Upper lobe of left lung (tissue), 6 donors: ENCODE results near the gene LTBP1. TPM values are rescaled to one million over a fixed set of nuclear protein-coding genes. Genes with fewer than 3 reads are reported as not detected.

Experiments
- ATAC-seq, 2 donors: fragments of 200-7000 bp; cut with Tn5 transposase; one replicate each; pipeline ENCODE4 v1.9.1; 2022; ENCODE audit warnings: mild to moderate bottlenecking in 2 of 2, moderate library complexity in 2 of 2; ENCODE audit not compliant: low FRiP score in 2 of 2
- DNase-seq, 2 donors: peaks; one replicate each; pipeline ENCODE4 v3.0.0-alpha.2; 2019 to 2020
- H3K27ac ChIP-seq, 4 donors: fragments of 200-600 bp; sonication (generic); one replicate each; pipeline ENCODE4 v1.5.1; 2016 to 2019
- H3K27me3 ChIP-seq, 4 donors: fragments of 200-600 bp; sonication (generic); one replicate each; pipeline ENCODE4 v1.5.1; 2017 to 2019
- H3K36me3 ChIP-seq, 4 donors: fragments of 200-600 bp; sonication (generic); one replicate each; pipeline ENCODE4 v1.5.1; 2016 to 2019
- H3K4me1 ChIP-seq, 4 donors: fragments of 200-600 bp; sonication (generic); one replicate each; pipeline ENCODE4 v1.5.1; 2018 to 2019
- H3K4me3 ChIP-seq, 4 donors: fragments of 200-600 bp; sonication (generic); one replicate each; pipeline ENCODE4 v1.5.1; 2017 to 2019; ENCODE audit warnings: mild to moderate bottlenecking in 2 of 4, moderate library complexity in 1 of 4
- H3K9me3 ChIP-seq, 4 donors: fragments of 200-600 bp; sonication (generic); one replicate each; pipeline ENCODE4 v1.5.1; 2018 to 2019
- CTCF ChIP-seq, 6 experiments: fragments of 450-650 bp in 4 of 6; fragments of 200-600 bp in 2 of 6; sonication (generic) in 2 of 6; IDR thresholded peaks; one replicate each; pipeline ENCODE4 v1.5.1; 2016 to 2019; ENCODE audit warnings: antibody characterized with exemption in 6 of 6
- EP300 ChIP-seq, 4 donors: sonication (generic); formaldehyde crosslinking; IDR thresholded peaks; one replicate each; pipeline ENCODE4 v1.5.1; 2017; ENCODE audit warnings: antibody characterized with exemption in 4 of 4, control low read depth in 2 of 4
- POLR2A ChIP-seq, 4 donors: fragments of 450-650 bp; IDR thresholded peaks; one replicate each; pipeline ENCODE4 v1.5.1; 2016 to 2017; ENCODE audit warnings: antibody characterized with exemption in 4 of 4, mild to moderate bottlenecking in 2 of 4
- POLR2AphosphoS5 ChIP-seq, 2 donors: sonication (generic); formaldehyde crosslinking; IDR thresholded peaks; one replicate each; pipeline ENCODE4 v1.5.1; 2017; ENCODE audit warnings: antibody characterized with exemption in 2 of 2
- WGBS, 2 donors: methylation state at CpG; one replicate each; pipeline ENCODE4 v1.1.5; 2017 to 2018; 5-methylcytosine and 5-hydroxymethylcytosine counted together
- total RNA-seq, 6 donors: library from RNA; depleted of rRNA in 4 of 6; stranded (reverse); fragments of >200 nt in 4 of 6; gene quantifications; one replicate each; pipeline versions ENCODE4 v1.1.0 to v1.2.1, GENCODE V29; 2016 to 2021
- donor health status: DM: no; HTN: no; CAD: no; lungs with moderate emphysema.
- donor health status: DM: no; HTN: yes; CAD: no; lungs with severe emphysema.

The LTBP1 gene
- total RNA-seq, 6 donors from 2014 or later: 11.5 to 45.0 (median 27.1) TPM

DNA sequence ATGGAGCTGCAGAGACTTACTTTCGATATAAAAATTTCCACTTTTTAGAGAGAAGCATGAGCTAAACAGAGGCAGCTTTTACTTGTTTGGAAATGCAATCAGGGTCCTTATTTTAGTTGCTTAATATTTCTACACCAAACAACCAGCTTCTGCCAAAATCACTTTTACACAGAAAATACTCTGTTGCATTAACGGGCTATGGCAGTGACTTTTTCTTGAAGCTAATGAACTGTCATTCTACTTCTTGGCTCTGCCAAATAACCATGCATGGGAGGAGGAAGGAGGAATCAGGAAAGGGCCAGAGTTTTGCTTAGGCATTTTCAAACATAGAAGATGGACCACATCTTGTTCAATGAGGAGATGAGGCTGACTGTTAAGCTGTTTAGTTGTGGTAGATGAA is 23.6 kb upstream of the LTBP1 start:
- DNase-seq: no peak
- no peak overlapping the region for H3K27ac ChIP-seq
- no peak overlapping the region for H3K4me3 ChIP-seq
- no peak for ATAC-seq
- H3K9me3 ChIP-seq: no peaks in the 10 kb centered on the region
- no peaks in the 10 kb centered on the region for H3K27me3 ChIP-seq
- H3K36me3 ChIP-seq: no peaks in the 10 kb centered on the region
- 82 to 86% methylated on average over 2 of the region's 2 CpGs for WGBS, 2 donors
- no peaks in the 10 kb centered on the region for H3K4me1 ChIP-seq
- no peak for TF ChIP-seq EP300 (IDR thresholded peaks at IDR 0.05)

DNA sequence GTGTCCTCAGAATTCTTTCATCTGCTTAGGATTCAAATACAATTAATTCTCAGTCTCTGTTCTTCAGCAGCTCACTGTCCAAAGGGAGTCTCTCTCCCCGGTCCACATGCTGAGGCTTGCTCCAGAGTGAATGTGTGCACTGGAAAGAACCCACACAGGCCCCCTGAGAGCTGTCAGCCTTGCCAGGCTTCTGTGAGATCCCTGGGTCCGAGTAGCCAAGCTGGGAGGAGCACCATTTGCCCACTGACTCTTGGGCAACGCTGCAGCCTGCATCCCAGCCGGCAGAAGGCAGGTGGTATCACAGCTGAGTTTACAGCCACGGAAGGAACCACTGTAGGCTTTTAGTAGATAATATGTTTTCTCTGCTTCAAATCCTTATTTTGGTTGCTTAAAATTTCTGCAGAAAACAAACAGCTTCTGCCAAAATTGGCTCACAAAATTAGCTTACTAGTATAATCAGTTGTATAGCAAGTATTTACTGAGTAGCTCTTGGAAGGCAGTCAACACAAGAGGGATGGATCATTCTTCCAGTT is 21.4 kb upstream of the LTBP1 start:
- Histone ChIP-seq H3K36me3 (no peaks in the 10 kb centered on the region), H3K9me3 (no peaks in the 10 kb centered on the region), H3K4me1 (no peaks in the 10 kb centered on the region), H3K27me3 (no peaks in the 10 kb centered on the region), H3K4me3 (no peak overlapping the region), H3K27ac (no peak overlapping the region)
- DNase-seq (no peak), ATAC-seq (no peak)
- TF ChIP-seq POLR2AphosphoS5 (IDR thresholded peaks at IDR 0.05): no peak
- no peak for TF ChIP-seq POLR2A (IDR thresholded peaks at IDR 0.05)
- TF ChIP-seq CTCF (IDR thresholded peaks at IDR 0.05): no peak
- WGBS, 2 donors: 69 to 72% methylated on average over 4 to 5 of the region's 5 CpGs

- DNase-seq (no peak), ATAC-seq (no peak)
- Histone ChIP-seq H3K4me1 (no peaks in the 10 kb centered on the region), H3K27ac (no peak overlapping the region), H3K4me3 (no peak overlapping the region), H3K27me3 (no peaks in the 10 kb centered on the region), H3K9me3 (no peaks in the 10 kb centered on the region), H3K36me3 (no peaks in the 10 kb centered on the region)
- WGBS, 2 donors: 87 to 88% methylated on average over 4 to 6 of the region's 6 CpGs
- TF ChIP-seq CTCF (IDR thresholded peaks at IDR 0.05): no peak
- no peak for TF ChIP-seq POLR2AphosphoS5 (IDR thresholded peaks at IDR 0.05)
- TF ChIP-seq EP300 (IDR thresholded peaks at IDR 0.05): no peak
- no peak for TF ChIP-seq POLR2A (IDR thresholded peaks at IDR 0.05)
Measured at GRCh38 chr2:32925976-32926707, 20.6 kb upstream of the LTBP1 start.

GRCh38 chr2:32926708-32927084 is 20.1 kb upstream of the LTBP1 start:
- H3K27me3 ChIP-seq: no peaks in the 10 kb centered on the region
- TF ChIP-seq POLR2AphosphoS5 (IDR thresholded peaks at IDR 0.05): no peak
- no peak for TF ChIP-seq CTCF (IDR thresholded peaks at IDR 0.05)
- no peak for TF ChIP-seq EP300 (IDR thresholded peaks at IDR 0.05)
- TF ChIP-seq POLR2A (IDR thresholded peaks at IDR 0.05): no peak
- H3K4me3 ChIP-seq: no peak overlapping the region
- no peaks in the 10 kb centered on the region for H3K4me1 ChIP-seq
- ATAC-seq (no peak), DNase-seq (no peak)
- H3K9me3 ChIP-seq: no peaks in the 10 kb centered on the region
- WGBS, 2 donors: 60 to 80% methylated on average over 2 of the region's 2 CpGs
- H3K36me3 ChIP-seq: no peaks in the 10 kb centered on the region
- no peak overlapping the region for H3K27ac ChIP-seq

DNA sequence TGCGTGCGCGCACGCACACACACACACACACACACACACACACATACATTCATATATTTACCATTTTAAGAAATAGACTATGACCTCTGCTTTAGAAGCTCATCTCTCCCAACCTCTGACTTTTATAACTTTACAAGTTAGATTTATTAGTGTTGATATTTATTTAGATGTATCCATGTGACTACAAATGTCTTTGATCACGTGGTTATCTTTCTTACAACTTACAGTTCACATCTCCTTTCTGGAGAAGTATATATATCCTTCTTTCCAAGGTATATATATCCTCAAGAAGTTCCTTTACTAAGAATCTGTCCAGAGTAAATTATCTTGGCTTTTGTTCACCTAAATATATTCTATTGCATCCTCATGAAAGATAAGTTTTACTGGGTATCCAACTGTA is 16.3 kb upstream of the LTBP1 start:
- H3K27me3 ChIP-seq: no peaks in the 10 kb centered on the region
- TF ChIP-seq CTCF (IDR thresholded peaks at IDR 0.05) (no peak), POLR2A (IDR thresholded peaks at IDR 0.05) (no peak), EP300 (IDR thresholded peaks at IDR 0.05) (no peak), POLR2AphosphoS5 (IDR thresholded peaks at IDR 0.05) (no peak)
- 78 to 84% methylated on average over 5 of the region's 5 CpGs for WGBS, 2 donors
- no peaks in the 10 kb centered on the region for H3K9me3 ChIP-seq
- H3K4me3 ChIP-seq: no peak overlapping the region
- no peak overlapping the region for H3K27ac ChIP-seq
- DNase-seq (no peak), ATAC-seq (no peak)
- no peaks in the 10 kb centered on the region for H3K36me3 ChIP-seq
- H3K4me1 ChIP-seq: no peaks in the 10 kb centered on the region
